Measurements from ENCODE around the gene AQP1.

Gene AQP1

GRCh38 chr7:30894866-30895605 is 16.6 kb upstream of the AQP1 start:
- no peak overlapping the region for H2AFZ ChIP-seq
- H3K4me3 ChIP-seq (ENCODE audit: low read depth, low read length), result no peak overlapping the region
- no peaks in the 10 kb centered on the region for H3K79me2 ChIP-seq
- no peaks in the 10 kb centered on the region for H3K4me1 ChIP-seq
- H3K9ac ChIP-seq, result no peak overlapping the region
- no peaks in the 10 kb centered on the region for H3K27me3 ChIP-seq (ENCODE audit: control insufficient read depth, insufficient read depth, low read length)
- no peak for TF ChIP-seq CTCF (IDR thresholded peaks at IDR 0.05)
- H3K9me3 ChIP-seq (ENCODE audit: control insufficient read depth, low read length), result no peaks in the 10 kb centered on the region
- H3K27ac ChIP-seq, result peak overlapping the region; percentile 68
- no peaks in the 10 kb centered on the region for H3K36me3 ChIP-seq (ENCODE audit: control insufficient read depth, insufficient read depth, low read length)
- H3K4me2 ChIP-seq (ENCODE audit: low read length), result no peak overlapping the region

GRCh38 chr7:30896036-30896435 is 15.6 kb upstream of the AQP1 start:
- Histone ChIP-seq H3K4me3 (ENCODE audit: low read depth, low read length) (no peak overlapping the region), H3K79me2 (no peaks in the 10 kb centered on the region), H3K36me3 (ENCODE audit: control insufficient read depth, insufficient read depth, low read length) (no peaks in the 10 kb centered on the region), H3K27ac (no peak overlapping the region), H3K9ac (no peak overlapping the region), H3K4me2 (ENCODE audit: low read length) (no peak overlapping the region), H3K9me3 (ENCODE audit: control insufficient read depth, low read length) (no peaks in the 10 kb centered on the region), H2AFZ (no peak overlapping the region), H3K4me1 (no peaks in the 10 kb centered on the region), H3K27me3 (ENCODE audit: control insufficient read depth, insufficient read depth, low read length) (no peaks in the 10 kb centered on the region)
- TF ChIP-seq CTCF (IDR thresholded peaks at IDR 0.05), result no peak

- Histone ChIP-seq H3K9me3 (ENCODE audit: control insufficient read depth, low read length) (no peaks in the 10 kb centered on the region), H3K9ac (no peak overlapping the region), H3K27me3 (ENCODE audit: control insufficient read depth, insufficient read depth, low read length) (no peaks in the 10 kb centered on the region), H3K79me2 (no peaks in the 10 kb centered on the region), H3K4me1 (no peaks in the 10 kb centered on the region), H3K36me3 (ENCODE audit: control insufficient read depth, insufficient read depth, low read length) (no peaks in the 10 kb centered on the region), H3K27ac (peak overlapping the region; percentile 29), H3K4me3 (ENCODE audit: low read depth, low read length) (no peak overlapping the region), H3K4me2 (ENCODE audit: low read length) (no peak overlapping the region), H2AFZ (no peak overlapping the region)
- no peak for TF ChIP-seq CTCF (IDR thresholded peaks at IDR 0.05)
Measured at GRCh38 chr7:30896783-30897637, 14.6 kb upstream of the AQP1 start.

- no peaks in the 10 kb centered on the region for H3K4me1 ChIP-seq
- H3K27ac ChIP-seq, result peak overlapping the region; percentile 29
- H3K4me2 ChIP-seq (ENCODE audit: low read length), result no peak overlapping the region
Measured at GRCh38 chr7:30897770-30898169, 13.9 kb upstream of the AQP1 start.

More at GRCh38 chr7:30897770-30898169, 13.9 kb upstream of the AQP1 start:
- Histone ChIP-seq H3K36me3 (ENCODE audit: control insufficient read depth, insufficient read depth, low read length) (no peaks in the 10 kb centered on the region), H3K9me3 (ENCODE audit: control insufficient read depth, low read length) (no peaks in the 10 kb centered on the region), H3K9ac (no peak overlapping the region), H2AFZ (no peak overlapping the region), H3K4me3 (ENCODE audit: low read depth, low read length) (no peak overlapping the region), H3K79me2 (no peaks in the 10 kb centered on the region), H3K27me3 (ENCODE audit: control insufficient read depth, insufficient read depth, low read length) (no peaks in the 10 kb centered on the region)
- TF ChIP-seq CTCF (IDR thresholded peaks at IDR 0.05), result no peak
